H9 (cell line): ENCODE results near the gene ELFN1. TPM values are rescaled to one million over a fixed set of nuclear protein-coding genes. Genes with fewer than 3 reads are reported as not detected.

ENCODE experiments used
- DNase-seq: peaks from one replicate; pipeline ENCODE4 v3.0.0-alpha.2; 2017
- H2AFZ ChIP-seq: one replicate; pipeline ENCODE4 v1.6.1; 2013; ENCODE audit warnings: mild to moderate bottlenecking, low read length, control low read depth, moderate library complexity
- H2AK5ac ChIP-seq: 2 replicates; pipeline ENCODE4 v1.6.1; 2013; ENCODE audit warnings: low read length, control low read depth, mixed read lengths; ENCODE audit not compliant: insufficient read length
- H2BK120ac ChIP-seq: one replicate; pipeline ENCODE4 v1.6.1; 2013; ENCODE audit warnings: low read depth, mild to moderate bottlenecking, low read length, control low read depth, inconsistent platforms; ENCODE audit not compliant: poor library complexity, severe bottlenecking
- H2BK12ac ChIP-seq: 2 replicates; pipeline ENCODE4 v1.6.1; 2013; ENCODE audit warnings: low read length, control low read depth, mixed read lengths, low read depth; ENCODE audit not compliant: insufficient read length
- H2BK15ac ChIP-seq: 2 replicates; pipeline ENCODE4 v1.6.1; 2013; ENCODE audit warnings: low read depth, low read length, control low read depth
- H2BK20ac ChIP-seq: one replicate; pipeline ENCODE4 v1.6.1; 2013; ENCODE audit warnings: low read depth, mild to moderate bottlenecking, low read length, control low read depth, inconsistent platforms; ENCODE audit not compliant: poor library complexity, severe bottlenecking
- H2BK5ac ChIP-seq: 2 replicates; pipeline ENCODE4 v1.6.1; 2013; ENCODE audit warnings: low read length, control low read depth, mixed read lengths; ENCODE audit not compliant: insufficient read length
- H3K14ac ChIP-seq: 2 replicates; pipeline ENCODE4 v1.6.1; 2013; ENCODE audit warnings: low read length, control low read depth; ENCODE audit not compliant: insufficient read depth
- H3K18ac ChIP-seq: 2 replicates; pipeline ENCODE4 v1.6.1; 2013; ENCODE audit warnings: low read depth, mild to moderate bottlenecking, mixed read lengths, low read length, control low read depth; ENCODE audit not compliant: insufficient read length
- H3K23ac ChIP-seq: 2 replicates; pipeline ENCODE4 v1.6.1; 2013; ENCODE audit warnings: low read length, control low read depth, mixed read lengths, low read depth; ENCODE audit not compliant: insufficient read length
- H3K23me2 ChIP-seq: 2 replicates; pipeline ENCODE4 v1.6.1; 2013; ENCODE audit warnings: low read depth, mild to moderate bottlenecking, mixed read lengths, low read length, control low read depth; ENCODE audit not compliant: insufficient read length, poor library complexity, severe bottlenecking
- H3K27ac ChIP-seq: 2 replicates; pipeline ENCODE4 v1.5.1; 2013; ENCODE audit warnings: low read length, control low read depth, mixed read lengths, low read depth; ENCODE audit not compliant: insufficient read length
- H3K27me3 ChIP-seq: 2 replicates; pipeline ENCODE4 v1.6.1; 2013; ENCODE audit warnings: low read length, control low read depth, inconsistent platforms; ENCODE audit not compliant: insufficient read depth
- H3K4ac ChIP-seq: 2 replicates; pipeline ENCODE4 v1.6.1; 2013; ENCODE audit warnings: low read depth, mild to moderate bottlenecking, control low read depth, inconsistent platforms, low read length, moderate library complexity
- H3K4me1 ChIP-seq: 2 replicates; pipeline ENCODE4 v1.6.1; 2013; ENCODE audit warnings: low read length, control low read depth, inconsistent platforms; ENCODE audit not compliant: insufficient read depth
- H3K4me2 ChIP-seq: 2 replicates; pipeline ENCODE4 v1.6.1; 2013; ENCODE audit warnings: low read length, control low read depth, mixed read lengths; ENCODE audit not compliant: insufficient read length, insufficient read depth
- H3K56ac ChIP-seq: 2 replicates; pipeline ENCODE4 v1.6.1; 2013; ENCODE audit warnings: low read depth, mild to moderate bottlenecking, mixed read lengths, low read length, control low read depth; ENCODE audit not compliant: insufficient read length
- H3K79me1 ChIP-seq: 2 replicates; pipeline ENCODE4 v1.6.1; 2013; ENCODE audit warnings: low read depth, mild to moderate bottlenecking, moderate library complexity, low read length, control low read depth, inconsistent platforms; ENCODE audit not compliant: insufficient read depth, poor library complexity, severe bottlenecking
- H3K79me2 ChIP-seq: 2 replicates; pipeline ENCODE4 v1.6.1; 2013; ENCODE audit warnings: low read length, control low read depth, inconsistent platforms; ENCODE audit not compliant: insufficient read depth
- H3K9ac ChIP-seq: 2 replicates; pipeline ENCODE4 v1.6.1; 2013; ENCODE audit warnings: low read length, control low read depth, mixed read lengths; ENCODE audit not compliant: insufficient read length; ENCODE audit errors: extremely low read depth
- H3K9me3 ChIP-seq: one replicate; pipeline ENCODE4 v1.6.1; 2013; ENCODE audit warnings: low read depth, low read length, inconsistent platforms; ENCODE audit not compliant: control insufficient read depth
- H3T11ph ChIP-seq: one replicate; pipeline ENCODE4 v1.6.1; 2013; ENCODE audit warnings: mild to moderate bottlenecking, low read length, control low read depth, inconsistent platforms
- H4K20me1 ChIP-seq: one replicate; pipeline ENCODE4 v1.6.1; 2013; ENCODE audit not compliant: control insufficient read depth, insufficient read length, insufficient read depth
- H4K5ac ChIP-seq: 2 replicates; pipeline ENCODE4 v1.6.1; 2013; ENCODE audit warnings: low read depth, mild to moderate bottlenecking, mixed read lengths, low read length, control low read depth; ENCODE audit not compliant: insufficient read length
- H4K8ac ChIP-seq: replicated peaks from 2 replicates; pipeline ENCODE4 v1.6.1; 2013; ENCODE audit warnings: low read length, control low read depth, mixed read lengths, low read depth; ENCODE audit not compliant: insufficient read length
- H4K91ac ChIP-seq: 2 replicates; pipeline ENCODE4 v1.6.1; 2013; ENCODE audit warnings: low read depth, mild to moderate bottlenecking, moderate library complexity, mixed read lengths, low read length, control low read depth; ENCODE audit not compliant: insufficient read length
- H3K27ac Mint-ChIP-seq, 3 experiments: 2 replicates in 2 of 3; 3 replicates in 1 of 3; pipeline ENCODE4 v1.8.0; 2020 to 2021; ENCODE audit warnings: mixed read lengths in 3 of 3, mild to moderate bottlenecking in 1 of 3, moderate library complexity in 1 of 3
- H3K27me3 Mint-ChIP-seq: 2 replicates; pipeline ENCODE4 v1.8.0; 2021; ENCODE audit warnings: low read depth, mild to moderate bottlenecking, moderate library complexity, mixed read lengths
- H3K36me3 Mint-ChIP-seq, 3 experiments: 2 replicates in 2 of 3; 3 replicates in 1 of 3; pipeline ENCODE4 v1.8.0; 2020 to 2021; ENCODE audit warnings: low read depth in 3 of 3, mixed read lengths in 3 of 3; ENCODE audit not compliant: insufficient read depth in 1 of 3
- H3K4me1 Mint-ChIP-seq, 2 experiments: 2 replicates each; pipeline ENCODE4 v1.8.0; 2020; ENCODE audit warnings: mixed read lengths in 2 of 2
- H3K4me3 Mint-ChIP-seq, 2 experiments: 2 replicates in 1 of 2; 3 replicates in 1 of 2; pipeline ENCODE4 v1.8.0; 2020 to 2021; ENCODE audit warnings: mild to moderate bottlenecking in 2 of 2, mixed read lengths in 2 of 2, moderate library complexity in 1 of 2
- H3K9me3 Mint-ChIP-seq, 2 experiments: 2 replicates in 1 of 2; 3 replicates in 1 of 2; pipeline ENCODE4 v1.8.0; 2020; ENCODE audit warnings: mild to moderate bottlenecking in 2 of 2, mixed read lengths in 2 of 2, moderate library complexity in 1 of 2
- CTCF ChIP-seq: fragments of 200-600 bp; sonication (generic); conservative IDR thresholded peaks from 3 replicates; pipeline ENCODE4 v1.8.0; 2021; ENCODE audit warnings: antibody characterized with exemption, mild to moderate bottlenecking
- WGBS: extraction: QIAGEN DNeasy Blood & Tissue Kit; methylation state at CpG from one replicate; pipeline ENCODE4 v1.1.7; 2013; ENCODE audit warnings: missing lambda C conversion rate, low lambda C conversion rate, mixed read lengths; ENCODE audit not compliant: insufficient read length; ENCODE audit errors: extremely low coverage; 5-methylcytosine and 5-hydroxymethylcytosine counted together
- total RNA-seq: library from RNA; stranded (reverse); gene quantifications from 2 replicates; pipeline ENCODE4 v1.2.1, GENCODE V29; 2021

ELFN1 gene
- total RNA-seq, 1 experiment from 2014 or later: 3.7 TPM

- no peak for TF ChIP-seq CTCF
Observed at GRCh38 chr7:1719913-1720312, 49.8 kb downstream of the ELFN1 start.

More at GRCh38 chr7:1719913-1720312, 49.8 kb downstream of the ELFN1 start:
- H3K27ac Mint-ChIP-seq: no peak overlapping the region
- WGBS: no CpG with 5 or more reads among the region's 7 CpGs
- no peak overlapping the region for H3T11ph ChIP-seq
- no peaks in the 10 kb centered on the region; a peak in 1 of 5 replicates for H3K9me3 Mint-ChIP-seq
- no peak overlapping the region for H3K56ac ChIP-seq
- H4K20me1 ChIP-seq: peaks cover 3% of the 10 kb centered on the region
- no peak overlapping the region for H3K18ac ChIP-seq
- H4K5ac ChIP-seq: no peak overlapping the region
- peaks cover 19 to 56% of the 10 kb centered on the region in 2 experiments for H3K4me1 Mint-ChIP-seq
- no peaks in the 10 kb centered on the region for H3K9me3 ChIP-seq
- H2BK12ac ChIP-seq: no peak overlapping the region
- DNase-seq: no peak
- H3K27ac ChIP-seq: no peak overlapping the region
- H3K4me3 Mint-ChIP-seq: no peak overlapping the region
- no peaks in the 10 kb centered on the region for H3K23me2 ChIP-seq
- H4K8ac ChIP-seq: no peak overlapping the region
- no peaks in the 10 kb centered on the region for H3K79me1 ChIP-seq
- H2AK5ac ChIP-seq: no peak overlapping the region
- no peak overlapping the region for H4K91ac ChIP-seq
- H2BK120ac ChIP-seq: no peak overlapping the region
- H3K27me3 ChIP-seq: no peaks in the 10 kb centered on the region
- no peaks in the 10 kb centered on the region for H3K79me2 ChIP-seq
- no peak overlapping the region for H3K9ac ChIP-seq
- no peak overlapping the region for H2BK5ac ChIP-seq
- H3K14ac ChIP-seq: no peak overlapping the region
- no peaks in the 10 kb centered on the region for H3K36me3 Mint-ChIP-seq
- no peak overlapping the region for H3K4ac ChIP-seq
- H3K4me1 ChIP-seq: peaks cover 5% of the 10 kb centered on the region; the same call in 1 of the 2 replicates
- H3K4me2 ChIP-seq: no peak overlapping the region
- no peak overlapping the region for H2BK15ac ChIP-seq
- H3K27me3 Mint-ChIP-seq: peaks cover 2% of the 10 kb centered on the region
- H3K23ac ChIP-seq: no peak overlapping the region
- no peak overlapping the region for H2AFZ ChIP-seq
- H2BK20ac ChIP-seq: no peak overlapping the region
